ENCODE data around the gene VPS26C. TPM values are rescaled to one million over a fixed set of nuclear protein-coding genes. Genes with fewer than 3 reads are reported as not detected.
A peak's percentile ranks its signal among the peaks of the same experiment; 100 is the strongest.

VPS26C gene
- total and polyA plus RNA-seq, 2 of the 8 experiments (the other 6 are each of a cell fraction or from before 2014, with no cell fraction given), result 43.5 to 71.6 TPM

DNA sequence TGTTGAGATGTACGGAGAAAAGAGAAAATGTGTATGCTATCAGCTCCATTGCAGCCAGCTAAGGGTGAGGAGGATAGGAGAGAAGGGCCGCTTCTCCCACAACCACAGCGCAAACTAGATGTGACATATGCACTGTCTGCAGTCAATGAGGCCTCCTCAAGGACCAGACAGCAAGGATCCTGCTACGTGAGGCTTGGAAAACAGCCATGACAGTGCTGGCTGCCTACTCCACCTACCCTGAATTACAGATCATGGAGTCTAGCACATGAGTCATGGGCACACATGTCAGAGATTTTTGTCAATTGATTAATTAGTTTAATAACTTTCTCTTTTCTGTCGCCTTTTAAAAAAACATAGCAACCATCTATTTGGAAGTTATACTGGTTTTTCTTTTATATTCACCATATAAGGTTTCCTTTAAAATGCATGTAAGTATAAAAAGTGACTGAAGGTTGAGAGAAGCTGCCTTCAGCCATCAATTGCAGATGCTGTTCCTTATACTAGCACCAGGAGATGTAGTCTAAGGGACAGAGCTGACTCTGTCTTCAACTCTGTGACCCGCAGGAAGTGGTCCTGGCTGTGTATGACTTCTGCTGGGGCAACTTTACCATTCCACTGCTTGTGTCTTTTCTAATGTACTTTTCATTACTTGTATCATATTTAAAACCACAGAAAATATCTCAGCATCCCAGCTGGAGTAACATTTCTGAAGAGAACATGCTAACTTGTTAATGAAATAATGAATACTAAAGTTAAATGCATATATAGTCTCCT, 3.1 kb downstream of the VPS26C start:
- H2AK5ac ChIP-seq (ENCODE audit: low read depth, low read length), result peak overlapping the region; percentile 47; the same call in 1 of the 2 replicates
- no peak overlapping the region for H3K23ac ChIP-seq (ENCODE audit: insufficient read length)
- peak overlapping the region; percentile 38; the same call in 1 of the 2 replicates for H4K8ac ChIP-seq (ENCODE audit: extremely low read depth, insufficient read depth, low read length)
- no peak for FAIRE-seq
- no peak overlapping the region for H3K56ac ChIP-seq (replicated peaks; ENCODE audit: insufficient read length, low read depth, low read length)
- H3K4ac ChIP-seq (replicated peaks; ENCODE audit: insufficient read length, low read depth, low read length), result no peak overlapping the region
- H3K14ac ChIP-seq (ENCODE audit: insufficient read length), result no peak overlapping the region
- H3K79me2 ChIP-seq (ENCODE audit: control insufficient read depth in 1 of 2, insufficient read depth in 2 of 2, low read length in 2 of 2), result peaks cover 19 to 79% of the 10 kb centered on the region in 2 experiments
- H3K23me2 ChIP-seq (ENCODE audit: low read depth, low read length), result 0 out of 2 replicates have a peak, but pooled peaks cover 4% of the 10 kb centered on the region
- no peaks in the 10 kb centered on the region for H3K27me3 ChIP-seq (replicated peaks in 1 of 4; ENCODE audit: control insufficient read depth in 3 of 4, extremely low read depth in 1 of 4, insufficient read depth in 3 of 4, low read length in 3 of 4)
- no peak overlapping the region for H2BK15ac ChIP-seq (ENCODE audit: low read length)
- ChIA-PET POLR2A (ENCODE audit: partially characterized antibody) (interaction anchor here (0.6 to 1.8 kb wide), 6 partner anchors 12 to 371 kb away, joined by 3 to 7 read pairs (median 4); partner anchors contain the start of gene DYRK1A), CTCF (ENCODE audit: partially characterized antibody) (no interaction called here)
- peaks cover 0 to 2% (median 0%) of the 10 kb centered on the region in 4 experiments; a peak in 1 of 7 replicates for H3K4me1 ChIP-seq (replicated peaks in 1 of 4; ENCODE audit: control insufficient read depth in 3 of 4, insufficient read depth in 4 of 4, low read length in 3 of 4)
- H4K91ac ChIP-seq (replicated peaks; ENCODE audit: insufficient read length, low read length), result no peak overlapping the region
- H3K9ac ChIP-seq (replicated peaks in 1 of 4; ENCODE audit: extremely low read depth in 1 of 4, low read depth in 3 of 4, low read length in 3 of 4), result no peak overlapping the region
- H2BK12ac ChIP-seq (ENCODE audit: low read depth, low read length), result no peak overlapping the region
- no peak overlapping the region for H3K27ac ChIP-seq (ENCODE audit: low read depth, low read length)
- WGBS, 2 experiments (ENCODE audit: extremely low coverage in 1 of 2, insufficient coverage in 1 of 2, insufficient read length in 1 of 2, insufficient replicate concordance in 2 of 2, low coverage in 1 of 2, low lambda C conversion rate in 2 of 2, missing lambda C conversion rate in 1 of 2), result 94% methylated on average over 6 of the region's 6 CpGs; no CpG with 5 or more reads in 1 of the 2 experiments
- no peak overlapping the region for H2BK20ac ChIP-seq (ENCODE audit: low read length)
- H2BK5ac ChIP-seq (ENCODE audit: low read depth, low read length), result no peak overlapping the region
- peaks cover 2 to 12% of the 10 kb centered on the region in 2 experiments for H4K20me1 ChIP-seq (replicated peaks in 1 of 2; ENCODE audit: control insufficient read depth in 1 of 2, insufficient read depth in 2 of 2, low read length in 2 of 2)
- H3K36me3 ChIP-seq (ENCODE audit: control insufficient read depth in 2 of 4, insufficient read depth in 4 of 4, low read length in 3 of 4), result peaks cover 0 to 12% (median 0%) of the 10 kb centered on the region in 4 experiments; a peak in 3 of 8 replicates
- H2AFZ ChIP-seq (ENCODE audit: low read length), result no peak overlapping the region
- no peak overlapping the region for H4K5ac ChIP-seq (ENCODE audit: insufficient read length, low read depth, low read length)
- H3K4me2 ChIP-seq (ENCODE audit: insufficient read depth in 1 of 2, low read depth in 2 of 2, low read length in 2 of 2), result no peak overlapping the region
- H2BK120ac ChIP-seq (replicated peaks; ENCODE audit: low read depth, low read length), result no peak overlapping the region
- no peak overlapping the region for H3K4me3 ChIP-seq (ENCODE audit: extremely low read depth in 1 of 4, insufficient read depth in 2 of 4, low read depth in 3 of 4, low read length in 4 of 4)
- H3K9me3 ChIP-seq (ENCODE audit: insufficient read depth in 2 of 2, low read depth in 1 of 2, low read length in 1 of 2), result no peaks in the 10 kb centered on the region
- peak in 1 of 2 experiments; percentile 11 for DNase-seq (ENCODE audit: low read depth in 1 of 2, low spot score in 2 of 2)
- peaks cover 9% of the 10 kb centered on the region for H3K79me1 ChIP-seq (ENCODE audit: low read depth, low read length)
- no peak overlapping the region for H3K18ac ChIP-seq (ENCODE audit: extremely low read depth, low read length)
- TF ChIP-seq RAD21 (IDR thresholded peaks at IDR 0.05 in 1 of 2, conservative IDR thresholded peaks at IDR 0.05 in 1 of 2; ENCODE audit: low read depth in 2 of 2, low read length in 2 of 2) (no peak), HDAC2 (IDR thresholded peaks at IDR 0.05; ENCODE audit: borderline replicate concordance in 1 of 2, low read depth in 2 of 2, low read length in 2 of 2) (no peak), SIX5 (IDR thresholded peaks at IDR 0.05; ENCODE audit: low read depth, low read length) (no peak), SAP30 (IDR thresholded peaks at IDR 0.05; ENCODE audit: insufficient read depth, insufficient replicate concordance, low read length) (no peak), RFX5 (IDR thresholded peaks at IDR 0.05; ENCODE audit: borderline replicate concordance, low read depth, low read length) (no peak), JUND (IDR thresholded peaks at IDR 0.05; ENCODE audit: low read length) (no peak), TCF12 (IDR thresholded peaks at IDR 0.05; ENCODE audit: low read depth, low read length) (no peak)
- TF ChIP-seq, protein P1, sequence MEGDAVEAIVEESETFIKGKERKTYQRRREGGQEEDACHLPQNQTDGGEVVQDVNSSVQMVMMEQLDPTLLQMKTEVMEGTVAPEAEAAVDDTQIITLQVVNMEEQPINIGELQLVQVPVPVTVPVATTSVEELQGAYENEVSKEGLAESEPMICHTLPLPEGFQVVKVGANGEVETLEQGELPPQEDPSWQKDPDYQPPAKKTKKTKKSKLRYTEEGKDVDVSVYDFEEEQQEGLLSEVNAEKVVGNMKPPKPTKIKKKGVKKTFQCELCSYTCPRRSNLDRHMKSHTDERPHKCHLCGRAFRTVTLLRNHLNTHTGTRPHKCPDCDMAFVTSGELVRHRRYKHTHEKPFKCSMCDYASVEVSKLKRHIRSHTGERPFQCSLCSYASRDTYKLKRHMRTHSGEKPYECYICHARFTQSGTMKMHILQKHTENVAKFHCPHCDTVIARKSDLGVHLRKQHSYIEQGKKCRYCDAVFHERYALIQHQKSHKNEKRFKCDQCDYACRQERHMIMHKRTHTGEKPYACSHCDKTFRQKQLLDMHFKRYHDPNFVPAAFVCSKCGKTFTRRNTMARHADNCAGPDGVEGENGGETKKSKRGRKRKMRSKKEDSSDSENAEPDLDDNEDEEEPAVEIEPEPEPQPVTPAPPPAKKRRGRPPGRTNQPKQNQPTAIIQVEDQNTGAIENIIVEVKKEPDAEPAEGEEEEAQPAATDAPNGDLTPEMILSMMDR (IDR thresholded peaks at IDR 0.05; ENCODE audit: control extremely low read depth in 1 of 3, insufficient read depth in 1 of 3, low read depth in 1 of 3, low read length in 3 of 3), result no peak
